ENCODE measurements around the gene TNRC6C.
A peak's percentile ranks its signal among the peaks of the same experiment; 100 is the strongest.
"Not testable (repeated sequence)": the region's sequence is repeated elsewhere in the genome, so short reads cannot be mapped to it uniquely, and the experiment has no call there.

Gene TNRC6C

GRCh38 chr17:77933777-77934398 lies 24.6 kb upstream of the TNRC6C start:
- DNase-seq, result no peak

- DNase-seq, result no peak
These were observed 23.4 kb upstream of the TNRC6C start for GRCh38 chr17:77935121-77935571.

GRCh38 chr17:77935744-77936143 lies 22.8 kb upstream of the TNRC6C start:
- not testable (repeated sequence) for DNase-seq

- no peak for DNase-seq
These were observed 21.6 kb upstream of the TNRC6C start for GRCh38 chr17:77936881-77937280.

- no peak for DNase-seq
These were observed 17.5 kb upstream of the TNRC6C start for GRCh38 chr17:77941004-77941403.

- DNase-seq, result no peak
These were observed 16.2 kb upstream of the TNRC6C start for GRCh38 chr17:77942112-77942988.

GRCh38 chr17:77943971-77944370 lies 14.5 kb upstream of the TNRC6C start:
- no peak for DNase-seq

- no peak for DNase-seq
These were observed 13.9 kb upstream of the TNRC6C start for GRCh38 chr17:77944390-77945222.

- no peak for DNase-seq
These were observed 11.4 kb upstream of the TNRC6C start for GRCh38 chr17:77946900-77947645.

GRCh38 chr17:77948690-77949114 lies 9.8 kb upstream of the TNRC6C start:
- peak in 1 of 2 experiments; percentile 13 for DNase-seq

GRCh38 chr17:77951123-77951522 lies 7.4 kb upstream of the TNRC6C start:
- no peak for DNase-seq

GRCh38 chr17:77952368-77952767 lies 6.1 kb upstream of the TNRC6C start:
- DNase-seq, result no peak

GRCh38 chr17:77957235-77957856 lies 1.2 kb upstream of the TNRC6C start:
- no peak for DNase-seq

- no peak for DNase-seq
These were observed 218 bp downstream of the TNRC6C start for GRCh38 chr17:77958716-77959125.

- DNase-seq, result no peak
These were observed 823 bp downstream of the TNRC6C start for GRCh38 chr17:77959126-77959925.

- DNase-seq, result no peak
These were observed 1.5 kb downstream of the TNRC6C start for GRCh38 chr17:77959926-77960521.

- no peak for DNase-seq
These were observed 3.2 kb downstream of the TNRC6C start for GRCh38 chr17:77961741-77962140.

GRCh38 chr17:77962348-77962747 lies 3.8 kb downstream of the TNRC6C start:
- no peak for DNase-seq

- DNase-seq, result no peak
These were observed 4.9 kb downstream of the TNRC6C start for GRCh38 chr17:77963441-77963840.

GRCh38 chr17:77965352-77965751 lies 6.8 kb downstream of the TNRC6C start:
- DNase-seq, result no peak

- DNase-seq, result no peak
These were observed 8.0 kb downstream of the TNRC6C start for GRCh38 chr17:77966476-77966875.
